H9 (cell line): Measurements from ENCODE around the gene CCNT2. TPM values are rescaled to one million over a fixed set of nuclear protein-coding genes. Genes with fewer than 3 reads are reported as not detected.

Experiments
- DNase-seq: peaks from one replicate; pipeline ENCODE4 v3.0.0-alpha.2; 2017
- H2AFZ ChIP-seq: one replicate; pipeline ENCODE4 v1.6.1; 2013; ENCODE audit warnings: mild to moderate bottlenecking, low read length, control low read depth, moderate library complexity
- H2AK5ac ChIP-seq: 2 replicates; pipeline ENCODE4 v1.6.1; 2013; ENCODE audit warnings: low read length, control low read depth, mixed read lengths; ENCODE audit not compliant: insufficient read length
- H2BK120ac ChIP-seq: one replicate; pipeline ENCODE4 v1.6.1; 2013; ENCODE audit warnings: low read depth, mild to moderate bottlenecking, low read length, control low read depth, inconsistent platforms; ENCODE audit not compliant: poor library complexity, severe bottlenecking
- H2BK12ac ChIP-seq: 2 replicates; pipeline ENCODE4 v1.6.1; 2013; ENCODE audit warnings: low read length, control low read depth, mixed read lengths, low read depth; ENCODE audit not compliant: insufficient read length
- H2BK15ac ChIP-seq: 2 replicates; pipeline ENCODE4 v1.6.1; 2013; ENCODE audit warnings: low read depth, low read length, control low read depth
- H2BK20ac ChIP-seq: one replicate; pipeline ENCODE4 v1.6.1; 2013; ENCODE audit warnings: low read depth, mild to moderate bottlenecking, low read length, control low read depth, inconsistent platforms; ENCODE audit not compliant: poor library complexity, severe bottlenecking
- H2BK5ac ChIP-seq: 2 replicates; pipeline ENCODE4 v1.6.1; 2013; ENCODE audit warnings: low read length, control low read depth, mixed read lengths; ENCODE audit not compliant: insufficient read length
- H3K14ac ChIP-seq: 2 replicates; pipeline ENCODE4 v1.6.1; 2013; ENCODE audit warnings: low read length, control low read depth; ENCODE audit not compliant: insufficient read depth
- H3K18ac ChIP-seq: 2 replicates; pipeline ENCODE4 v1.6.1; 2013; ENCODE audit warnings: low read depth, mild to moderate bottlenecking, mixed read lengths, low read length, control low read depth; ENCODE audit not compliant: insufficient read length
- H3K23ac ChIP-seq: 2 replicates; pipeline ENCODE4 v1.6.1; 2013; ENCODE audit warnings: low read length, control low read depth, mixed read lengths, low read depth; ENCODE audit not compliant: insufficient read length
- H3K23me2 ChIP-seq: 2 replicates; pipeline ENCODE4 v1.6.1; 2013; ENCODE audit warnings: low read depth, mild to moderate bottlenecking, mixed read lengths, low read length, control low read depth; ENCODE audit not compliant: insufficient read length, poor library complexity, severe bottlenecking
- H3K27ac ChIP-seq: 2 replicates; pipeline ENCODE4 v1.5.1; 2013; ENCODE audit warnings: low read length, control low read depth, mixed read lengths, low read depth; ENCODE audit not compliant: insufficient read length
- H3K27me3 ChIP-seq: 2 replicates; pipeline ENCODE4 v1.6.1; 2013; ENCODE audit warnings: low read length, control low read depth, inconsistent platforms; ENCODE audit not compliant: insufficient read depth
- H3K4ac ChIP-seq: 2 replicates; pipeline ENCODE4 v1.6.1; 2013; ENCODE audit warnings: low read depth, mild to moderate bottlenecking, control low read depth, inconsistent platforms, low read length, moderate library complexity
- H3K4me1 ChIP-seq: 2 replicates; pipeline ENCODE4 v1.6.1; 2013; ENCODE audit warnings: low read length, control low read depth, inconsistent platforms; ENCODE audit not compliant: insufficient read depth
- H3K4me2 ChIP-seq: 2 replicates; pipeline ENCODE4 v1.6.1; 2013; ENCODE audit warnings: low read length, control low read depth, mixed read lengths; ENCODE audit not compliant: insufficient read length, insufficient read depth
- H3K56ac ChIP-seq: 2 replicates; pipeline ENCODE4 v1.6.1; 2013; ENCODE audit warnings: low read depth, mild to moderate bottlenecking, mixed read lengths, low read length, control low read depth; ENCODE audit not compliant: insufficient read length
- H3K79me1 ChIP-seq: 2 replicates; pipeline ENCODE4 v1.6.1; 2013; ENCODE audit warnings: low read depth, mild to moderate bottlenecking, moderate library complexity, low read length, control low read depth, inconsistent platforms; ENCODE audit not compliant: insufficient read depth, poor library complexity, severe bottlenecking
- H3K79me2 ChIP-seq: 2 replicates; pipeline ENCODE4 v1.6.1; 2013; ENCODE audit warnings: low read length, control low read depth, inconsistent platforms; ENCODE audit not compliant: insufficient read depth
- H3K9ac ChIP-seq: 2 replicates; pipeline ENCODE4 v1.6.1; 2013; ENCODE audit warnings: low read length, control low read depth, mixed read lengths; ENCODE audit not compliant: insufficient read length; ENCODE audit errors: extremely low read depth
- H3K9me3 ChIP-seq: one replicate; pipeline ENCODE4 v1.6.1; 2013; ENCODE audit warnings: low read depth, low read length, inconsistent platforms; ENCODE audit not compliant: control insufficient read depth
- H3T11ph ChIP-seq: one replicate; pipeline ENCODE4 v1.6.1; 2013; ENCODE audit warnings: mild to moderate bottlenecking, low read length, control low read depth, inconsistent platforms
- H4K20me1 ChIP-seq: one replicate; pipeline ENCODE4 v1.6.1; 2013; ENCODE audit not compliant: control insufficient read depth, insufficient read length, insufficient read depth
- H4K5ac ChIP-seq: 2 replicates; pipeline ENCODE4 v1.6.1; 2013; ENCODE audit warnings: low read depth, mild to moderate bottlenecking, mixed read lengths, low read length, control low read depth; ENCODE audit not compliant: insufficient read length
- H4K8ac ChIP-seq: replicated peaks from 2 replicates; pipeline ENCODE4 v1.6.1; 2013; ENCODE audit warnings: low read length, control low read depth, mixed read lengths, low read depth; ENCODE audit not compliant: insufficient read length
- H4K91ac ChIP-seq: 2 replicates; pipeline ENCODE4 v1.6.1; 2013; ENCODE audit warnings: low read depth, mild to moderate bottlenecking, moderate library complexity, mixed read lengths, low read length, control low read depth; ENCODE audit not compliant: insufficient read length
- H3K27ac Mint-ChIP-seq, 3 experiments: 2 replicates in 2 of 3; 3 replicates in 1 of 3; pipeline ENCODE4 v1.8.0; 2020 to 2021; ENCODE audit warnings: mixed read lengths in 3 of 3, mild to moderate bottlenecking in 1 of 3, moderate library complexity in 1 of 3
- H3K27me3 Mint-ChIP-seq: 2 replicates; pipeline ENCODE4 v1.8.0; 2021; ENCODE audit warnings: low read depth, mild to moderate bottlenecking, moderate library complexity, mixed read lengths
- H3K36me3 Mint-ChIP-seq, 3 experiments: 2 replicates in 2 of 3; 3 replicates in 1 of 3; pipeline ENCODE4 v1.8.0; 2020 to 2021; ENCODE audit warnings: low read depth in 3 of 3, mixed read lengths in 3 of 3; ENCODE audit not compliant: insufficient read depth in 1 of 3
- H3K4me1 Mint-ChIP-seq, 2 experiments: 2 replicates each; pipeline ENCODE4 v1.8.0; 2020; ENCODE audit warnings: mixed read lengths in 2 of 2
- H3K4me3 Mint-ChIP-seq, 2 experiments: 2 replicates in 1 of 2; 3 replicates in 1 of 2; pipeline ENCODE4 v1.8.0; 2020 to 2021; ENCODE audit warnings: mild to moderate bottlenecking in 2 of 2, mixed read lengths in 2 of 2, moderate library complexity in 1 of 2
- H3K9me3 Mint-ChIP-seq, 2 experiments: 2 replicates in 1 of 2; 3 replicates in 1 of 2; pipeline ENCODE4 v1.8.0; 2020; ENCODE audit warnings: mild to moderate bottlenecking in 2 of 2, mixed read lengths in 2 of 2, moderate library complexity in 1 of 2
- CTCF ChIP-seq: fragments of 200-600 bp; sonication (generic); conservative IDR thresholded peaks from 3 replicates; pipeline ENCODE4 v1.8.0; 2021; ENCODE audit warnings: antibody characterized with exemption, mild to moderate bottlenecking
- WGBS: extraction: QIAGEN DNeasy Blood & Tissue Kit; methylation state at CpG from one replicate; pipeline ENCODE4 v1.1.7; 2013; ENCODE audit warnings: missing lambda C conversion rate, low lambda C conversion rate, mixed read lengths; ENCODE audit not compliant: insufficient read length; ENCODE audit errors: extremely low coverage; 5-methylcytosine and 5-hydroxymethylcytosine counted together
- total RNA-seq: library from RNA; stranded (reverse); gene quantifications from 2 replicates; pipeline ENCODE4 v1.2.1, GENCODE V29; 2021

CCNT2 gene
- total RNA-seq, 1 experiment from 2014 or later = 42.0 TPM

- H3K27ac Mint-ChIP-seq = peak overlapping the region in 1 of 3 experiments; percentile 50; a peak in 1 of 7 replicates
These were observed 16.0 kb downstream of the CCNT2 start for GRCh38 chr2:134934641-134935040.

More at GRCh38 chr2:134934641-134935040, 16.0 kb downstream of the CCNT2 start:
- Mint-ChIP-seq H3K27me3 (no peaks in the 10 kb centered on the region), H3K4me3 (no peak overlapping the region), H3K36me3 (peaks cover 21 to 46% (median 36%) of the 10 kb centered on the region in 3 experiments; a peak in 6 of 7 replicates), H3K4me1 (peaks cover 14 to 18% of the 10 kb centered on the region in 2 experiments), H3K9me3 (no peaks in the 10 kb centered on the region)
- H3K23me2 ChIP-seq = no peaks in the 10 kb centered on the region
- H2BK5ac ChIP-seq = no peak overlapping the region
- H4K20me1 ChIP-seq = no peaks in the 10 kb centered on the region
- no peak for TF ChIP-seq CTCF
- H3K27me3 ChIP-seq = no peaks in the 10 kb centered on the region
- H2AK5ac ChIP-seq = no peak overlapping the region
- no peak overlapping the region for H4K5ac ChIP-seq
- WGBS = no CpG with 5 or more reads among the region's 1 CpG
- peaks cover 2% of the 10 kb centered on the region for H3K79me1 ChIP-seq
- no peak overlapping the region for H3T11ph ChIP-seq
- H3K14ac ChIP-seq = no peak overlapping the region
- H3K4me2 ChIP-seq = no peak overlapping the region
- no peak overlapping the region for H3K23ac ChIP-seq
- DNase-seq = no peak
- no peak overlapping the region for H2BK20ac ChIP-seq
- H3K56ac ChIP-seq = no peak overlapping the region
- H3K27ac ChIP-seq = no peak overlapping the region
- H3K9ac ChIP-seq = no peak overlapping the region
- no peak overlapping the region for H4K91ac ChIP-seq
- H2BK120ac ChIP-seq = no peak overlapping the region
- no peak overlapping the region for H3K4ac ChIP-seq
- no peak overlapping the region for H4K8ac ChIP-seq
- no peak overlapping the region for H2BK15ac ChIP-seq
- no peak overlapping the region for H3K18ac ChIP-seq
- H2BK12ac ChIP-seq = no peak overlapping the region
- H2AFZ ChIP-seq = no peak overlapping the region
- no peaks in the 10 kb centered on the region for H3K4me1 ChIP-seq
- H3K9me3 ChIP-seq = no peaks in the 10 kb centered on the region
- H3K79me2 ChIP-seq = peaks cover 33% of the 10 kb centered on the region; the same call in 1 of the 2 replicates
